DMS79 (cell line): ENCODE results near the gene ENTPD7.
"Not testable (repeated sequence)": the region's sequence is repeated elsewhere in the genome, so short reads cannot be mapped to it uniquely, and the experiment has no call there.

Experiments
- DNase-seq: peaks from one replicate; lab custom pipeline; 2025; lab: John Stamatoyannopoulos, UW

Gene ENTPD7, protein sequence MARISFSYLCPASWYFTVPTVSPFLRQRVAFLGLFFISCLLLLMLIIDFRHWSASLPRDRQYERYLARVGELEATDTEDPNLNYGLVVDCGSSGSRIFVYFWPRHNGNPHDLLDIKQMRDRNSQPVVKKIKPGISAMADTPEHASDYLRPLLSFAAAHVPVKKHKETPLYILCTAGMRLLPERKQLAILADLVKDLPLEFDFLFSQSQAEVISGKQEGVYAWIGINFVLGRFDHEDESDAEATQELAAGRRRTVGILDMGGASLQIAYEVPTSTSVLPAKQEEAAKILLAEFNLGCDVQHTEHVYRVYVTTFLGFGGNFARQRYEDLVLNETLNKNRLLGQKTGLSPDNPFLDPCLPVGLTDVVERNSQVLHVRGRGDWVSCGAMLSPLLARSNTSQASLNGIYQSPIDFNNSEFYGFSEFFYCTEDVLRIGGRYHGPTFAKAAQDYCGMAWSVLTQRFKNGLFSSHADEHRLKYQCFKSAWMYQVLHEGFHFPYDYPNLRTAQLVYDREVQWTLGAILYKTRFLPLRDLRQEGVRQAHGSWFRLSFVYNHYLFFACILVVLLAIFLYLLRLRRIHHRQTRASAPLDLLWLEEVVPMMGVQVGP

DNA sequence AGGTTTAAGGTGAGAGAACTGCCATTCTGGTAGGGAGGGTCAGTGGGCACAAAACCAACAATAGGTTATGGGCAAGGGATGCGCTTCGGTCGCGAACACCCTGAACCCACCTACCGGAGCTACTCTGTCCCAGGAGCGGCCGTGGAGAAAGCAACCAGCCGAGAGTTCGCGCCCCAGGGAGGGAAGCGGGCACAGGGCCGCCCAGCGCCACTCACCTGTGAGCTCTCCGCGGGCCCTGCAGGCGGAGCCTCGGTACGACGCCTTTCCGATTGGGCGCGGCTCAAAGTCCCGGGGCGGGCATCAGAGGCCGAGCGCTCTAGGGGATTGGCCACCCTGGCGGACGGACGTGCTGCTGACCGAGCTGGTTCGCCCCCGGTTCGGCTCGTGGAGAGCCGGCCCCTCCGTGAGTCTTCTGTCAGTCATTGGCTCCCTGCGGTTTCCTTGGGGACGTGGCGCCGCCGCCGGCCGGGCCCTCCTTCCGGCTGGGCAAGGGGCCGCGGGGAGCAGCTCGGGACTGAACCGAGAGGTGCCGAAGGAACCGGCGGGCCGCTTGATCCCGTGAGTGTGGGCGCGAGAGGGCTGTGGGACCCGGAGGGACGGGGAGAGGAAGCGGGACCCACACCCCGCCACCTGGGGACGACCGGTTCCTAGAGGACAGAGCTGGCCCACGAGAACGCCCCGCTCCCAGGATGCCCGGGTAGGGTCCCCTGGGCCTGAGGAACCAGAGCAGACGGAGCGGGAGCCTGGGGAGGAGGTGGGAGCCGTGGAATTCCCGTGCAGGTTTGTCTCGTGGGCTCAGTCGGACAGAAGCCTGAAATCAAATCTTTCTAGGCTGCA lies at the start of gene ENTPD7:
Gene ENTPD7, plus strand, starts transcription at position 479 of the 837 bp plus-strand sequence. CDS start 448 bp downstream, outside the sequence.
- peak; percentile 85 for DNase-seq

DNA sequence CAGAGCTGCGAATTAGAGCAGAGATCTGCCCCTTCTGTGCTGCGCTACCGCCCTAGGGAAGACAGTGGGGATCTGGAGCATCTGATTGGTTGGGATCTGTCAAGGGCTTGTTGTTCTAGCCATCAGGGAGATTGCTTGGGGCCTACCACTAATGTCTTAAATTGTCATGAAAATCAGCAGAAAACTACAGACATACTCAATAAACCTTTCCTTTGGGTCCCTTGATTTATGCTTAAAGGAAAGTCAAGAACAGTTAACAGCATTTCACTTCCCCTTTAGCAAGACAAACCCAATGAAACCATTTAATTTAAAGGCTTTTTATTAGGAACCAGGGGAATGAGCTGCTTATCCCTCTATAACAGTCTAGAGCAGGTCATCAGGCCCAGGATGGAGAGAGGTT lies 49.1 kb upstream of the ENTPD7 start:
- DNase-seq, result no peak

DNA sequence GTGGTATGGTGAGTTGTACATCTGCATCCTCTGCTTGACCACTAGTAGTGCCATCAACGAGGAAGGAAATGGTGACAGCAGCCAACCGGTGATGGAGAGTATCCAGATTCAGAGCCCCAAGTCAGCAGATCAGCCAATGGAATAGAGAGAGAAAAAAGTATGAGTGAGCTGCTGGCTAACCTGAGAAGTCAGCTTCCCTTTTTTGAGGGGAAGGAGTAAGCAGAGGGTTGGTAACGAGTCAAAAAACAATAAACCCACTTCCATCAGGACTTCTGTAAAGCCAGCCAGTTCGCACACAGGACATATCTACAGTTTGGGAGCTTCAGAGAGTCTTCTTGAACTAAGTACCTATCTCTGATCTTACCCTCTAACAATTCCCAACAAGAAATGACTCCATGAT lies 48.0 kb upstream of the ENTPD7 start:
- DNase-seq, result no peak

DNA sequence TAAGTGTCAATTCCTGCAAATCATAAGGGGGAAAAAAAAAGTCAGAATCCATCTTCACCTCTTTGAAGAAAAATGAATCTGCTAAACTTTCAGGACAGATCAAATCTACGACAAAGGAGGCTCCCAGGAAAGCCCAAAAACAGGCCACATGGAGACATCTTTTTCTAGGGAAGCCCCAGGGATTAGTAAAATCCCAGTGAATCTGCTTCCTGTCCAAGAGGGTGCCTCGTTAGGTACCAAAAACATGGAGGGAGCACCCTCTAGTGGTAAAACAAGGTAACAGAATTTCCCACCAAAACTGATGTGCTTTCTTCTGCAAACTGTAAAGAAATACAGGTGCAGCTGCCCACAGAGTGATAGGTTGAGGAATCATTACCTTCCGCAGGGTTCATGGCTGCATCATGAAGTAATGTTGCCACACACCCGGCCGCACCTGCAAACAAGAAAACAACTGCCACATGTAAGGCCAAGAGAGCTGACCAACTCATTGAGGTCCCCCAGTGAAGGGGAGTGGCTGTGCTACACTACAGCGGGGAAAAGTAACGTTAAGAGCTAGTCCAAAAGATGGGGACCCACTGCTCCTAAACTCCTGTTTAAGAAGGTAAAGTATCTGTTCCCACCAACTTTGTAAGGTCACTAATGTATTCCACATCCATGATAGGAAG lies 47.0 kb upstream of the ENTPD7 start:
- DNase-seq, result peak; percentile 6

DNA sequence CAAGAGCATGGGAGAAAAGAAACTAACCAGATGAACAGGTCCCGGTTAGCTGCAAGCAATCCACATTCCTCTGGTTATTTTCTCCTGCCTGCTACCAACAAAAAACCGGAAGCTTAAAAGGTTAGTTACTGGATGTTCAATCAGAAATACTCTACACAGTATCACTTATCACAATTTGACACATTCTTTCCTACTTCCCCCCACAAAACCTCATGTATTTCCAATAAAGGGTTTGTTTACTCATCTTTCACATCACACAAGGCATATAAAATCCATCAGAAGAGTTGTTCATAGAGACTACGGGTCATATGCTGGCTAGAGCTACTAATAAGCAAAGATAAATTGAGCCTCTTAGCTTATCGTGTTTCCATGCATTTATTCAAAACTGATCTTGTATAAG lies 43.9 kb upstream of the ENTPD7 start:
- no peak for DNase-seq

DNA sequence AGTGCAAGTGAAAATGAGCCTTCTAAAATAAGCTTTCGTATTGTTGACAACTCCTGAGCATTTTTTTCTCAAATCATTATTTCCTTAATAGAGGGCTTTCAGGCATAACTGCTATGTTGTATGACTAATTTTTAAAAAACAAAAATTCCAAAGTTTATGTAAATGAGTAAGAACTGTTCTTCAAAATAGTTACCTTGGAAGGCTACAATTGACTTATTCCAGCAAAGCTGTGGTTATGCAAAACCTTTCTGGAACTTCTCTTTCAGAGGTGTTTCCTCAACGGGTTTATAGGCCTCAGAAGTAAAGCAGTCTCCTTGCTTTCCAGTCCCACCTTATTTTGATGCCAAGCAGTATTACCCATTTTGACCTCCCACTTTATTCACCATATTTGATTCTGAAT lies 41.6 kb upstream of the ENTPD7 start:
- no peak for DNase-seq

DNA sequence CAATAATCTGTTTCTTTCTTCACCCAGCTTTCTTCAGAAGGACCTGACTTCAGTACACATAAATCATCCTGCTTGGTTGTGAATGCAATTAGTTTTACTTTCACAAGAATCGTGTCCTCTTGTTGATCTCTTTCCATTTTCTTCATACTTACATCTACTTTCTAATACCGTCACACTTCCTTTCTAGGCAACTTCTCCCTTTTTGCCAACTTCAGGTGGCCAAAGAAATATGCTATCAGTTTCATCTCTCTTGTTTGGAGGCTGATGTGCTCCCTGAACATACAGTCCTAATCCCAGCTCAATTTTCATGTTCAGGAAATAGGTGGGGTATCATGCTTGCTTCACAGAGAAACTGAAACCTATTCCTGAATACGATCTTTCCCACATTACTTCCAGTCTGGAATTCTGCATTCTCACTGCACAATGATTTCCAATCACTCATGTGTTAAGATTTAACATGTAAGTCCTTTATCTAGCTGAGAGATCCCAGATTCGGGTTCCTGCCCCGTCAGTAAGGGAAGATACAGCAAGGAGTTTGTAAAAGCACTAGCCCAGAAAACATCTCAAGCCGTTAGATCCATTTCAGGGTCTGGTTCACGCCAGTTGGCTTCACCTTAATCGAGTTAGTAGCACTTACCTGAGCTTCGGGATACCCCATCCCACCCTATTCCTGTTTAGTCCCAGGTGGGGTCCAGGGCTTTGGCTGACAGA lies 40.1 kb upstream of the ENTPD7 start:
- no peak for DNase-seq

DNA sequence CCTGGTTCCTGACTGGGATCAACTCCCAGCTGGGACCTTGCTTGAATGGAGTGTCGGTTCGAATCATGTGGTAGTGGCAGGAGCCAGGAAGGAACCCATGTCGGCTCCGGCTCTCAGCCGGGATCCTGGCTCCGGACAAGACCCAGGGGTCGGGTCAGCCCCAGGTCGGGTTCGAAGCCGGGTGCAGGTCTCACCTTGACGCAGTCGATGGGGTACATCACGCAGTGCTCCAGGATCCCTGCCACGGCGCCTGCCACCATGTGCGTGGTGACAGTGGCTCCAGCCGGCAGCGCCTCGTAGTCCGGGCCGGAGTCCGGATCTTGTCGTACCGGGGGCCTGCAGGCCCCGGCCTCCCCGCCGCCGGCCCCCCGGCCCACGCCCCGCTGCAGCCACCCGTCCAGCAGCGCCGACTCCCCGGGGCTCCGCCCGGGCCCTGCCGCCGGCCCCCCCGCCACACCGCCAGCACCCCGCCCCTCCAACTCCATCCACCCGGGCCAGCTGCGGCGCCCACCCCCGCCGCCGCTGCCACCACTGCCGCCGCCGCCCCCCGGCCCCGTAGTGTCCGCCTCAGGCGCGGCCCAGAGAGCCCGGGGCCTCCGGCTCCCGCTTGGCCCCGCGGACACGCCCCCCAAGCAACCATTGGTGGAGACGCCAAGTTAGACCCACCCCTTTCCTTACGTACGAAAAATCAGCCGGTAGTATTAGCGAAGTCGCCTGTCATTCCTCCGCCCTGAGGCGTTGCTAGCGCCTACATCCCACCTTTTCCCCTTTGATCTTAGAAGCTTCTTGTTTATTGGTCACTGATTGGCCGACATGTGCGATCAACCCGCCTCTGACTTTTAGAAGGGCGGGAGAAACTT lies 39.2 kb upstream of the ENTPD7 start, which contains the start of gene SLC25A28:
Gene SLC25A28, minus strand, starts transcription at position 589 of the 860 bp plus-strand sequence. Its CDS starts 104 bp downstream, at position 485.
- peak; percentile 95 for DNase-seq

DNA sequence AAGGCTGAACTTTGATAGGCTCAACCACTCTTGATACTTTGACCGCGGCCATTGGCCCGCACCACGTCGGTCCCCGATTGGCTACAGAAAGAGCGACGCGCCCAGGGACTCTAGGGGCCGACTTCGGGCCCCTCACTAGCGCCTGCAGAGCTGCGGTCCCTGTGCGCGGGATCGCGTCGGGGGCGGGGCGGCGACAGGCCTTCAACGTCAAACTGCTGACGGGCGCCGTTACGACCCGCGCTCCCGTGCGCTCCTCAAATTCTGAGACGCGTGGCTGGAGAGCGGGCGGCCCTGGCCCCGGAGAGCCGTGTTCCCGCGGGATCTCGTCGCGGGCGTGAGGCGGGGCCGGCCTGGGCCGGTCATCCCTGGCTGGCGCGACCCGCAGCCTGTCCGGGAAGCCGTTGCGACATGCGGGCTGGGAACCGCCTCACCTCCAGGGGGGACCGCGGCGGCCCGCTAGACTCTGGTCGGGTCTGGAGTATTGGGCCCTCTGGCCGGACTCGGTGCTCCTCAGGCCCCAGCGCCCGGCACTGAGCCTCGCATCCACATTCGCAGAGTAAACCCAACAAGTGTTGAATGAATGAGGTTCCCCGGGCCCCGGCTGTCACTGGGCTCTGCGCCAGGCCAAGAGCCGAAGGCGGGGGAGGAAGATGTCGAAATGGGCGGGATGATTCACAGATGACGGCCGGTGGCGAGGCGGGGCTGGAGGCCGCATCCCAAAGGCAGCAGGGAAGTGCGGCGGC lies 38.4 kb upstream of the ENTPD7 start:
- peak; percentile 41 for DNase-seq

DNA sequence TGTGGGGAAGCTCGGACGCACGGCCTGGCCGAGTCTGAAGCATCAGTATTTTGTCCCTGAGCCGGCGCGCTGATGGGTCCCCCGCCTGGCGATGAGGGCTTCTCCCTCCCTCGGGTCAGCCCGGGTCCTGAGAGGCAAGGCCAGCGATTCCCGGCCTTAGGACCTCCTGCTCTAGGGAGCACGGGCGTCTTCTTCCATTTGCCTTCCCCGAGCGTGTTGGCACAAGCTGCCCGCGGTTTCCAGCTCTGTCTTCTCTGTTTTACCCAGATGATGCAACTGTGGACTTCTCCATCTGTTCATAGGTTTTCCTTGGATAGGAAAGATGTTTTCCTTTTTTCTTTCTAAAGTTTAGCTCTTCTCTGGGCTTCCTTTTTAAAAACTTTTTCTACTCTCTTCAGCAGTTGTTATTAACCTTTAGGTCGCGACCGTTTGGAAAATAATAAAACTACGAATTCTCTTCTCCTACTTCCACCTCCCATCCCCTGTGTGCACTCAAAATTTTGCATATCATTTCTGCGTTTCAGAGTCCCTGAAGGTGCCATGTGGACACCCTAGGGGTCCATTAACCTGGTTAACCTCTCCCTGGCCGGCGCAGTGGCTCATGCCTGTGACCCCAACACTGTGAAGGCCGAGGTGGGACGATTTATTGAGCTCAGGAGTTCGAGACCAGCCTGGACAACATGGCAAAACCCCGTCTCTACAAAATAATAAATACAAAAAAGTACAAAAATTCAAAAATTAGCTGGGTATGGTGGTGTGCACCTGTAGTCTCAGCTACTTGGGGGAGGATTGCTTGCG lies 37.7 kb upstream of the ENTPD7 start:
- no peak for DNase-seq

DNA sequence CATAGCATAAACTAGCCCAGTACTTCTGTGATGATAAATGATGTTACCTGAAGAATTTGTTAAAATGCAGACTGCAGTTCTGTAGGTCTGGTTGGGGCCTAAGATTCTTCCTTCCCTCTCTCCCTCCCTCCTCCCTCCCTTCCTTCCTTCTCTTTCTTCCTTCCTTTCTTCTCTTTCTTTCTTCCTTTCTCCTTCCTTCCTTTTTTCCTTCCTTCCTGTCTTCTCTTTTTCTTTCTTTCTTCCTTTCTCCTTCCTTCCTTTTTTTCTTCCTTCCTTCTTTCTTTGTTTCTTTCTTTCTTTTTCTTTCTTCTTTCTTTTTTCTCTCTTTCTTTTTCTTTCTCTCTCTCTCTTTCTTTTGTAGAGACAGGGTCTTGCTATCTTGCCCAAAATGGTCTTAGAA lies 35.4 kb upstream of the ENTPD7 start:
- no peak for DNase-seq

DNA sequence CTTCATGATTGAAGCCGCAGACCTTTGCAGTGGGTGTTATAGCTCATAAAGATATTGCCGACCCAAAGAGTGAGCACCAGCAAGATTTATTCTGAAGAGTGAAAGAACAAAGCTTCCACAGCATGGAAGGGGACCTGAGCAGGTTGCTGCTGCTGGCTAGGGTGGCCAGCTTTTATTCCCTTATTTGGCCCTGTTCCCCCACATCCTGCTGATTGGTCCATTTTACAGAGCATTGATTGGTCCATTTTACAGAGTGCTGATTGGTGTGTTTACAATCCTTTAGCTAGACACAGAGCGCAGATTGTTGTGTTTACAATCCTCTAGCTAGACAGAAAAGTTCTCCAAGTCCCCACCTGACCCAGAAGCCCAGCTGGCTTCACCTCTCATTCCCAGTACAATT lies 34.2 kb upstream of the ENTPD7 start:
- DNase-seq, result not testable (repeated sequence)

DNA sequence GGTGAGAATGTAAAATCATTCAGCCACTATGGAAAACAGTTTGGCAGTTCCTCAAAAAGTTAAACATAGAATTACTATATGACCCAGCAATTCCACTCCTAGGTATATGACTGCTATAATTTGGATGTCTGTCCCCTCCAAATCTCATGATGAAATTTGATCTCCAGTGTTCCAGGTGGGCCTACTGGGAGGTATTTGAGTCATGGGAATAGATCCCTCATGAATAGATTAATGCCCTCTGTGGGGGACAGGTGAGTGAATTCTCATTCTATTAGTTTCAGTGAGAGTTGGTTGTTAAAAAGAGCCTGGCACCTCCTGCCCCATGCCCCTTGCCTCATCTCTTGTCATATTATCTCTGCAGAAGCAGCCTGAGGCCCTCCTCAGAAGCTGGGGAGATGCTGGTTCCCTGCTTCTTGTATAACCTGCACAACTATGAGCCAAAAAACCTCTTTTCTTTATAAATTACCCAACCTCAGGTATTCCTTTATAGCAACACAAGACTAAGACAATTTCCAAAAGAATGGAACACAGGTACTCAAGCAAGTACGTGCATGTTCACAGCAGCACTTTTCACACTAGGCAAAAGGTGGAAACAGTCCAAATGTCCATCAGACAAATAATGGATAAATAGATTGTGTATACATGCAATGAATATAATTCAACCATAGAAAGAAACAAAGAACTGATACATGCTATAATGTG lies 30.2 kb upstream of the ENTPD7 start:
- DNase-seq, result no peak

DNA sequence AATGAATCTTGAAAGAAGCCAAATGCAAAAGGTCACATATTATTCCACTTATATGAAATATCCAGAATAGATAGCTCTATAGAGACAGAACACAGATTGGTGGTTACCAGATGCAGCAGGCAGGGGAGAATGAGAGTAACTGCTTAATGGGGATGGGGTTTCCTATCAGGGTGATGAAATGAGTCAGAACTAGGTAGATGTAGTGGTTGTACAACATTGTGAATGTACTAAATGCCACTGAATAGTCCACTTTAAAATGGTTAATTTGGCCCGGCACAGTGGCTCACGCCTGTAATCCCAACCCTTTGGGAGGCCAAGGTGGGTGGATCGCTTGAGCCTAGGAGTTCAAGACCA lies 29.7 kb upstream of the ENTPD7 start:
- DNase-seq, result no peak

DNA sequence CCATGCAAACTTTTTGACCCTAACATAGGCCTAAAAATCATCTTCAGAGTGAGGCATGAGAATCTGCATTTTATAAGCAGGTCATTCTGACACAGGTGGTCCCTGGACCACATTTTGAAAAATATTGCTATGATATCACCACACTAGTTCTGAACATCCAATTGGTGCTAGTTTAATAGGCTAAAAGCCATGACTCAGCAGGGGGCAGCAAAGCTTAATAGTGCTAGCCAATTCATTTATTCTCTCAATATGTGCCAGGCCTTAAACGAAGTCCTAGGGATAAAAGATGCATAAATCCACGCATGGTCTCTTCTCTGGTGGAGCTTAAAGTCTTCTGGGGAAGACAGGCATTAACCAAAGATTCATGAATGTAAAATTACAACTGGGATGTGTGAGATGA lies 28.9 kb upstream of the ENTPD7 start:
- DNase-seq, result no peak

DNA sequence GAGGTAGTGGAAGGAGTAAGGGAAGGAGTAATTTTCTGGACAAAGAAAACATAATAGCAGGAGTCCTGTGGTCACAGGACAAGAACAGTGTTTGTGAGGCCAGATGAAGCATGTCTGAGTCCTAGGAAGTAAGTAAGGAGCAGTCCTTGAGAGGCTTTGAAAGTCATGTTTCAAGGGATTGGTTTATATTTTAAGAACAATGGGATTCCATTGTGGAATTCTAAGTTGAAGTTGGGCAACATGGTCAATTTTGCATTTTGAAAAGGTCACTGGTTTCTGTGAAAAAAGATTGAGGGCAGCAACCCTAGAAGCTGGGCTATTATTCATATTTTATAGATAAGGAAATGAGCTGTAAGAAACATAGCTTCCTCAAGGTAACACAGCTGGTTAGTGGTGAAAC lies 28.3 kb upstream of the ENTPD7 start:
- DNase-seq, result no peak

DNA sequence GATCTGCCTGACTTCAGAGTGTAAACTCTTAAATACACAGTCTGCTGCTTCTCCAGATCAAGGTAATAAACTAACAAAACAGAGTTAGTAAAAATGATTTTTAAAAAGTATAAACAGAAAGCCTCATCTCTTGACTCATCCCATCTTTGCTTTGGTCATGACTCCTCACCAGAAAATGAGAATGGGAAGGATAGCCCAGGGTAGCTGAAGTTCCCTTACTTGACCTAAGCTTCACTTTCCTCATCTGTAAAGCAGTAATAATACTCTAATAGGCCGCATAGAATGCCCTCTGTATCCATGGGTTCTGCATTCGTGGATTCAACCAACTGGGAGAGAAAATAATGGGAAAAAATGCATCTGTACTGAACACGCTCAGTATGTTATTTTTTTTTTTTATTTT lies 27.8 kb upstream of the ENTPD7 start:
- DNase-seq, result no peak

DNA sequence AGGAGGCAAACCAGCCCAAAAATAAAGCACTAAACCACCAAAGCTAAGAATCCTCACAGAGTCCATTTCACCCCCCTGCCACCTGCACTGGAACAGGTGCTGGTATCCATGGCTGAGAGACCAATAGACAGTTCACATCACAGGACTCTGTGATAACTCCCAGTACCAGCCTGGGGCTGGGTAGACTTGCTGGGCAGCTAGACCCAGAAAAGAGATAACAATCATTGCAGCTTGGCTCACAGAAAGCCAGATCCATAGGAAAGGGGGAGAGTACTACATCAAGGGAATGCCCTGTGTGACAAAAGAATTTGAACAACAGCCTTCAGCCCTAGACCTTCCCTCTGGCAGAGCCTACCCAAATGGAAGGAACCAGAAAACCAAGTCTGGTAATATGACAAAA lies 25.5 kb upstream of the ENTPD7 start:
- no peak for DNase-seq
